Measurements from ENCODE around the gene PGLYRP3.

DNA sequence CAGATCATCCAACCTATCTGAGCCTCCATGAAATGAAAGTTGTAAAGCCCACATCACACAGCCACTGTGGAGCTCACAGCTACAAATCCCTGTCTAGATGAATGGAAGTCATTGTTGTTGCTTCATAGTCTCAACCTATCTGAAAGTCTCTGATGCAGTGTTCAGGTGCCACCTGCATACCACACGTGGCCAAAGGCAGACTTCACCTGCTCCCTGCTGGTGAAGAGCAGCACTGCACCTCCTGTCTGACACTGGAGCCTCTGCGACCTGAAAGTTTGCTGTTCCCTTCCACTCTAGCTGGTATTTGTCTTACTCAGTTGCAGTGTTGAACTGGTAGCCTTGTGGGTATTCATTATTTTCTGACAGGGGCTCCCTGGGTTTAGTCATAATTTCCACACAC is 34.9 kb downstream of the PGLYRP3 start:
- TF ChIP-seq POLR2A (IDR thresholded peaks at IDR 0.05; ENCODE audit: low read depth, low read length) (no peak), SPI1 (IDR thresholded peaks at IDR 0.05; ENCODE audit: low read depth, low read length) (no peak), POLR2AphosphoS5 (IDR thresholded peaks at IDR 0.05; ENCODE audit: low read depth, low read length) (no peak), TAF1 (IDR thresholded peaks at IDR 0.05; ENCODE audit: low read depth, low read length) (no peak)

Measured in GM12891 (cell line).